HG03558 (cell line): ENCODE results near the gene TATDN2.

ENCODE experiments used
- ATAC-seq: cut with Tn5 transposase; IDR thresholded peaks from one replicate; pipeline ENCODE4 v1.9.1; 2021; ENCODE audit warnings: moderate number of reproducible peaks; ENCODE audit not compliant: unreplicated experiment; ENCODE audit errors: extremely low read depth

TATDN2 gene

GRCh38 chr3:10312391-10312790 is 64.1 kb downstream of the TATDN2 start:
- no peak for ATAC-seq

DNA sequence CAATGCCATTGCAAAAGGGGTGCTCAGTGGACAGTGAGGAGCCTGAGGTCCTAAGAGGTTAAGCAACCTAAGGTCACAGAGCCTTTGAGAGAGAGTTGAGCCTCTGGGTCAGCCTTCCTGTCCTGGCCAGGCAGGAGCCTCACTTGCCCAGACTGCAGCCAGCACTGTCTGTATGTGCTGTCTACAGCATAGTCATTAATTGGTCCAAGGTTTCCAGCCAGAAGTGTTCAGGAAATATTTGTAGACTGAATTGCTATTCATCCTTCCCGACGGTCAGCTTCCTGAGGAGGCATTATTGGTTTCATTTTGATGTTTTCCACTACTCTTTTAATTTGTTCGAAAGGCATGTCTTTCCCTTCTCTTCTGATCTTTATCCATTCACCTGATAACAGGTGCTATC is 64.6 kb downstream of the TATDN2 start:
- no peak for ATAC-seq

DNA sequence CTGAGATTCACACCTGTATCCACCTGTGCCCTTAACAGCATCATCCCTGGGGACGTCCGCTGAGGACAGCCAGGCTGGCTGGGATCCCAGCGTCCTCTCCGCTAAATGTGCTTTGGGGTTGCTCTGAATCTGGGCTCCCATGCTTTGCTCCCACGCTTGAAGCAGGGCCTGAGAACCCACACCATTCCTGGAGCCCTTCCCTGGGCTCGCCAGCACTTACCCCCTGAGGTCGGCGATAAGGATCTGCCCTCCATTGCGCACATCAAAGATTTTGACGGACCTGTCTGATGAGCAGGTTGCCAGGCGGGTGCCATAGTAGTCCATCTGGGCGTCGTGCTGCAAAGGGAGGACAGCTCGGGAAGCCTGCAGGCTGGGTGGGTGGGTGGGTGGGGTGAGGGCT is 66.8 kb downstream of the TATDN2 start:
- no peak for ATAC-seq

GRCh38 chr3:10315771-10316344 is 67.6 kb downstream of the TATDN2 start:
- ATAC-seq, result no peak

DNA sequence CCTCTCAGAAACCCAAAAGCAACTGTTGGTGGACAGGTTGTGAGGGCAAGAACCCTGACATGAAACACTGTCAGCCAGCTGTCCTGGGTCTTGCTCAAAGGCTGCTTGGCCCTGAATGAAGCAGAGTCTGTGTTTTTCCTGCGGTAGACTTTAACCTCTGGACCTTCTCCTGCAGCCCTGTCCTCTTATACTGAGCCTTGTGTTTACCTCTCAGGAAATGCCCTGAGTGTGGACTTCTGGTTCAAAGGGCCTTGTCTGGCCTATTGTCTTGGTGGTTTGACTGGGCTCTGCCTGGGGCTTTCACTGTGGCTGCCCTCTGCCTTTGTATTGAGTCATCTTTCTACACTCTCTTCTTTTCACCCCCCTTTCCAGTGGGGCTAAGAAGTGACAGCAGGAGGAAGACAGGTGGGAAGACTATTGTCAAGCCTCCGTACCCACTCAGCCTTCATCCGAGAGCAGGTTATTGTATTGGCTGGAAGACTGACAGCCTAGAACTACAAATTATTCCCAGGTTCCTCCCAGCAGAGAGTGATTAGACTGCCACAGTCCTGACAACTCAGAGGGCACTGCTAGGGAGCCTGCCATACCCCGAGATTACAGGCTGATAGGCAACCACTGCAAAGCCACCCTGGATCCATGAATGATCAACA is 69.2 kb downstream of the TATDN2 start:
- no peak for ATAC-seq

- ATAC-seq, result no peak
These were observed 69.7 kb downstream of the TATDN2 start for GRCh38 chr3:10317961-10318350.

GRCh38 chr3:10319251-10319650 is 71.0 kb downstream of the TATDN2 start:
- no peak for ATAC-seq

- ATAC-seq, result no peak
These were observed 71.5 kb downstream of the TATDN2 start for GRCh38 chr3:10319804-10320203.

GRCh38 chr3:10320320-10320677 is 72.0 kb downstream of the TATDN2 start:
- no peak for ATAC-seq

- ATAC-seq, result no peak
These were observed 73.5 kb downstream of the TATDN2 start for GRCh38 chr3:10321630-10322351.

DNA sequence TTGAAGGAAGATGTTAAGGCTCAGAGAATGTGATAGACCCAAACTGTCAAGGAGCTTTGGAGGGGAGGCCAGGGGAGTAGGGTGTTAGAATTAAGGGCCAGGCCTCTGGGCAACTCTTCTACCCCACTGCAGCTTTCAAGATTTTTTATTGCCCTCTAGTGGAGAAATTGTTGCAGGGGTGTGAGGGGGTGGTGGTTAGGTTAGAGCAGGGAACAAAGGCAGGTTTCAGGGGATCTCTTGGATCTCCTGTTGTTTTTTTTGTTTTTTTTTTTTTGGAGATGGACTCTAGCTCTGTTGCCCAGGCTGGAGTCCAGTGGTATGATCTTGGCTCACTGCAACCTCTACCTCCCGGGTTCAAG is 74.1 kb downstream of the TATDN2 start:
- ATAC-seq, result no peak

DNA sequence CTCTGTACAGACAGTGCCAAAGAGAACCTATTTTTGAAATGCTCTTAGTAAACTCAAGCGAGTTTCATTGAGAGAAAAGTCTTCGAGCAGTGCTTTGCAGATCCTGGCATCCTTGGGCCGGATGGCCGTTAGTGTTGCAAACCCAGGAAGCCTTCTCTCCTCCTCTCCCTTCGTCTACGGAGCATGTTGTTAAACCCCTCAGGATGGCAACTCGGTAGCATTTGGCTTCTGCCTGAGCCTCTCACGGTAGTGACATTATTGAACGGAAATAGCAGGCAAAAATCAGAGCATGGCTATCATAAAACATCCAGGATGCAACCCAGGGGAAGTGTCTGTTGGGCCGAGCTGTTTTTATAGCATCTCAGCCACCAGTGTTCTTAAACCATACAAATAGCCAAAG is 79.3 kb downstream of the TATDN2 start:
- no peak for ATAC-seq

DNA sequence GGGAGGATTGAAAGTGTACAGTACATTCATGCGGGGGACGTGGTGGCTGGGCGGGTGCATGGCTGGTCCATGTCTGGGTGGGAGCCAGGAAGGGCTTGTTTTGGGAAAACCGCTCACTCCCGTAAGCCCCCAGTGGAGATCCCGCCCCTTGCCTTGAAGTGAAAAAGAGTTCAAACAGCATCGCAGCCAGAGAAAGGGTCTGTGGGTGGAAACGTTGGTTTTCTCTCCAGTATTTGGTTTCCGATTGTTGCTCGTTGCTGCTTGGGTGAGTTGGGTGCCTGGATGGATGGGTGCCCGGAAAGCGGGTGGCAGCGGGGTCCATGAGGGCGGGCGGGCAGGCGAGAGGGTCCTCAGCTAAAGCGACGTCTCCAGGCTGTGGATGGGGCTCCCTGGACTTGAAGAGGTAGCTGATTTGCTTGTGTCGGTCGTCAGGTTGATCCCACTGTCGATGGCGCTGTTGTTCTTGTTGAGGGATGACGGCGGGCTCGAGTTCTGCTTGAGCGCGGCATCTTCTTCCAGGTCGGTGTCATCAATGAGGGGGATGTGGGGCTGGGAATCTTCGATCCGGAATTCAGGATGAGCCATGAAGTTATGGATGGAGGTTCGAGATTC is 80.3 kb downstream of the TATDN2 start:
- ATAC-seq, result no peak

DNA sequence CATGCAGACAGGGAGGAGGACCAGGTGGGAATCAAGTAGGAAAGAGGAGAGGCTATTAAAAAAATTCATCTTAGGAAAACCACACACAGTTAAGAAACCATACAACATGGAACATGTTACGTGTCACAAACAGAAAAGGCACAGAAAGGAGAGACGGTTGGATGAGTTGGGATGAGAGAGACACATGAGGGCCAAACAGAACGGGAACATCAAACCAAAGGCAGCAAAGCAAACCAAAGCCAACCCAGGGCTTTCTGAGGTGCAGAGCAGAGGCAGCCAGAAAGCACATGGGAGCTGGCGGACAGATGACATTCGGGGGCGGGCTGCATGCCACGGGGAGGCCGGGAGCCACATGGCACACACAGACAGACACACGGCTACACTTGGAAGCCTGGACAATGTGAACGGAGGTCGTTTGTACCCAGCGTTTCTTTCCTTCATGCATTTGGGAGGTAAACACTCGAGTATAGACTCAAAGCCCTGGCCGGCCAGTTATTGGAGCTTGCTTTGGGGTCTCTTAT is 81.3 kb downstream of the TATDN2 start:
- no peak for ATAC-seq

GRCh38 chr3:10330319-10330718 is 82.1 kb downstream of the TATDN2 start:
- no peak for ATAC-seq
